Activated T-cell treated with anti-CD3 and anti-CD28 coated beads, Interleukin-2, amount 50 U/mL, for 48 hours (primary cell): Measurements from ENCODE around the gene DPH6.
"Not testable (repeated sequence)": the region's sequence is repeated elsewhere in the genome, so short reads cannot be mapped to it uniquely, and the experiment has no call there.

Experiments
- DNase-seq, 2 experiments: peaks; one replicate each; pipeline ENCODE4 v3.0.0-alpha.2; 2020

Gene DPH6

DNA sequence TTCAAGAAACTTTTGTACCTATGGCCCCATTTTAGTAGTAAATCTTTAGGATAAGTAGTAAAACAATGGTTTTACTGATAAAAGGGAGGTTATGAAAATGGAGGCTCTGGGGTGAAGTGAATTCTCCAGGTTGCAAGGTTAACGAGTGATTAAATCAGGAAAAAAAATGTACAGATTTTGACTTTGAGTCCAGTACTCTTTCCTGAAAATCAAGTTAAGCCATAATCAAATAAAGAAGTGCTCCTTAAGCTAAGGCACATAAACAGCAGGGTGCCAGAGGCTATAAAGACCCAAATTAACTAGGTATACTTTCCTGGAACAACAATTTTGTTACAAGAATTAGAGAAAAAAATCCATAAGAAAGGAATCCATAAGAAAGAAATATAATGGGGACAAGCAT lies 114.7 kb downstream of the DPH6 start:
- no peak for DNase-seq

DNA sequence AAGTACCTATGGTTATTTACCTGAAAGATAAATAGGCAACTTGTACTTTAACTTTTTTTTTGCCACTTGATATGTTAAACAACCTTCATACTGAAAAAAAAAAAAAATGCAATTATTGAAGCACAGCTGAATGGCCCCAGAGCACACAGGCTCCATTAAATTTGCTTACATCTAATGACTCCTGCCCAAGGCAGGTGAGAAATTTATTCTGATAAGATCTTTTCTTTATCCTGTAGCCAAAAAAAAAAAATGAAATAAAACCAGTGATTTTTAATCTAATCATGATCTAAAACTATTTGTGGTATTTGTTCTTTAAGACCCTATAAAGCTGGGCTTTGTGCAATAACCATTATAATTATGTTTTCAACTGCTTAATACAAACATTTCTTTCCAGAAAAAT lies 115.7 kb downstream of the DPH6 start:
- no peak for DNase-seq

DNA sequence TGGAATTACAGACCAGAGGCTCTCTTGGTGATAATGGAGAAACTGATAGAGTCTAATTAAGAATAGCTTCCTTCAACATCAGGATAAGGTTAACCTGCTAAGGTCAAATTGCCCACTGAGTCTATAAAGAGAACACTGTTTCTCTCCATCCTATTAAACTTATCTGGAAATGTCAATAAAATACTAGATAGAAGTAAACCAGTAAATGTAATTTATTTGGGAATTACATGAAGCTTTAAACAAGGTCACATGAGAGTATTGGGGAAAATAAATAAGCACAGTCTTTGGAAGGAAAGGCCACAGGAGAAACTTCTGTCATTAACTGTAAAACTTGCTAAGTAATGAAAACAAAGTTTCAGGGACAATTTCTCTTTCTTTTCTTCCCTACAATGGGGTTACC lies 118.5 kb downstream of the DPH6 start:
- DNase-seq, result no peak

DNA sequence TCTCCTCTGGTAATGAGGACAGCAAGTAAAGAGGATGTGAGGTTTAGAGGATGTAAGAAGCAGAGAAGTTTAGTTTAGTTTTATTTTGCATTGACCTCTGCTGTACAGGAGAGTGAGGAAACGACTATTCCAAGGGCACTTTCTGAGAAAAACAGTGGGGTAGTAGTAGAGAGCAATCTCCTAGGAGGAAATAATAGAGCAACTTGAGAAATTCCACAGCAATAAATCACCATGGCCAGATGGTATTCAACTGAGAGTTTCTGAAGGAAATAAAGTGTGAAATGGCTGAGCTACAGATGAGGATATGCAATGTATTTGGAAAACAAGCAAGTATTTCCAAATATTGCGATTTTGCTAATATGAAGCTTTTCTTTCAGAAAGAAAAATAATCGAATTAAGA lies 118.9 kb downstream of the DPH6 start:
- no peak for DNase-seq

DNA sequence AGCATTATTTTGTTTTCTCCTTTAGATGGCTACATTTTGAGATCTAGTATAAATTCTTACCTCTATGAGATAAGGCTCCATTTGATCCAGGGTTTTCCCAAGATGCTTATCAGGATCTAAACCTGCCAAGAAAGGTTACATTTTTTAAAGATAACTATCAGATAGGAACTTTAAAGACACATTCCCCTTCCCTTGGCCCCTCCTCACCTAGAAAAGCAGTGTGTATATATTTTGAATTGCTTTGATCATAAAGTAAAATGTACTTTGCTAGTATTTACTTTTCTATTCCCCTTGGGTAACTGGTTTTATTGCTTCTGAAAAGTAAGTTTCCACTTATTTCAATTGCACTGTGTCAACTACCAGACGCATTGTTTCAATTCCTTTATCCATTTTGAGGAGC lies 135.2 kb downstream of the DPH6 start:
- DNase-seq, result no peak

DNA sequence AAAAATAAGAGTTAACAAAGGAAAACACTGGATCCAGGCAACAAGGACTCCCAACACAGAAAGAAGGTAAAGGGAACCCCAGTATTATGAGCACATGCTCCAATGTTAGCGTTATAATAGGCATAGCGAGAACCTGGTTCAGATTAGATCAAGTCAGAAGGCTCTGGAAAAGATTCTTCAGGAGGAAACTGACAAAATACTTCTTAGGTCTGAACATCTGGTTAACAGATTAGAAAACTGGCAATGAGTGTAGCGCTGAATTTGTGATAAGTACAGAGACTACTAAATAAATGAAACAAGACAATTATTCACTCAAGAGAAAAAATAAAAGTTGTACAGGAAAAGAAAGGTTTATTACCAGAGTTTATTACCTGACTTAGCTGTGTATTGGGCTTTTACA lies 146.1 kb downstream of the DPH6 start:
- DNase-seq, result no peak

DNA sequence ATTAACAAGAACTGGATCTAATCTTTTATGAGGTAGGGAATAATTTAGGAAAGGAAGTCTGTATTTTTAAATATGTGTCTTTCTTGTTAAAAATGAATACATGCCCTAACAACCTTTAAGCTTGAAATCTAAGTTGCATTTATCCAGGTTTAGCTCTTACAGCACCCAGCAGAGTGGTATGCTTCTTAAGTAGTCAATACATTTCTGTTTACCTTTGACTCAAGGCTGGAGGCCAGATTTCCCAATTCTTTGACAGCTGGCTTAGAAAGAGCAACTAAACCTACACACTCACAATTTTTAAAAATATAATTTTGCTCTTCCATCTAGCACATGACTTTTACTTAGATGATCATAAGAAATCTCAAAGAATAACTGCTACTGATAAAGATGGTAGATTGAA lies 148.9 kb downstream of the DPH6 start:
- DNase-seq, result no peak

DNA sequence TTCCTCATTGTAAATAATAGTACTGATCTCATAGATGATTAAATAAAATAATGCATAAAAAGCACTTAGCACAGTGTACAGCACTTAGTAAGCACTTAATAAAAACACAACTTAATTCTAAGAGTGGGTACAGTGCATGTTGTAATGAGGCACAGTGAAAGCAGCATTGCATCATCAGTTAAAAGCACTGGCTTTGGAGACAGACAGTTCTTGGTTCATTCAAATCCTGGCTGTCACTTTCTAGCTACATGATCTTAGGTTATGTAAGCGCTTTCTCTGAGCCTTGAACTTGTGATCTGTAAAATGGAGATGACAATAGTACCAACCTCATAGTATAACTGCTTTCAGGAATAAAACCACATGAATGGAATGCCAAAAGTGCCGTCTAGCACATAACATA lies 151.5 kb downstream of the DPH6 start:
- DNase-seq, result no peak

DNA sequence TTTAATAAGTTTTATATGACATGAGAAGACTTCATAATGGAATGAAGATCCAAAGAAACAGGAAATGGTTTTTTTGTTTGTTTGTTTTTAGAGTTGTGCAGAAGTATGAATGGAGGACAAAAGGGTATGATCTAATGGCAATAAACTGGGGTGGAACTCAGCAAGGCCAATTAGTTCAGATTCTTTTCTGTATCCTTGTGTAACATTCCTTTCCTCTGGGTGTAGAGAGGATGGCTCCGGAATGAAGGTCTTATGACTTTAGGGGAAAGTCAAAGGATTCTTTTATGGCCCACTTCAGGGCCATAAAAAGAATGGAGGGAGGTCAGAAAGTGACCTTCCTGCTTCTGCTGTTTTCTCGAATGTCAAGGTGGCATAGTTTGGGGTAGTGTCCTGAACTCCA lies 152.6 kb downstream of the DPH6 start:
- DNase-seq, result no peak

DNA sequence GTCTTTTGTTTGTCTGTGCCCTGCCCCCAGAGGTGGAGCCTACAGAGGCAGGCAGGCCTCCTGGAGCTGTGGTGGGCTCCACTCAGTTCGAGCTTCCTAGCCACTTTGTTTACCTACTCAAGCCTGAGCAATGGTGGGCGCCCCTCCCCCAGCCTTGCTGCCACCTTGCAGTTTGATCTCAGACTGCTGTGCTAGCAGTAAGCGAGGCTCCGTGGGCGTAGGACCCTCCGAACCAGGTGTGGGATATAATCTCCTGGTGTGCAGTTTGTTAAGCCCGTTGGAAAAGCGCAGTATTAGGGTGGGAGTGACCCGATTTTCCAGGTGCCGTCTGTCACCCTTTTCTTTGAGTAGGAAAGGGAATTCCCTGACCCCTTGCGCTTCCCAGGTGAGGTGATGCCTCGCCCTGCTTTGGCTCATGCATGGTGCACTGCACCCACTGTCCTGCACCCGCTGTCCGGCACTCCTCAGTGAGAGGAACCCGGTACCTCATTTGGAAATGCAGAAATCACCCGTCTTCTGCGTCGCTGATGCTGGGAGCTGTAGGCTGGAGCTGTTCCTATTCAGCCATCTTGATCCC lies 154.5 kb downstream of the DPH6 start:
- not testable (repeated sequence) for DNase-seq

DNA sequence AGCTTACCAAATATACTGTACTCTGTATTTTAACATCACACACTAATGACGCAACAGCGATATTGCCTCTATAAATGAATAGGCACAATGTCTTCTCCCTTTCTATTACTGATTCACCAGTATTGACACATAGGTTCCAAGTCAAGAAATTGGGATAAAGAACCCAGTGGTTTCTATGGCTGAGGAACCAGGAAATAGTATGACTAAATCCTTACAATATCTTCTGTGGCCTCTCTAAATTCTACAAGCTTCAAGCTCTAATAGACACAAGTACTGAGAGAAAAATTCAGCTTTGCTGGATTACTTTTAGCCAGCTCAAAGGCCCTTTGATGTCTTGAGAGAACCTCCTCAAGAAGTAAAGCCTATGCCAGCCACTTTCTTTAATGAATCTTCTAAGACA lies 162.5 kb downstream of the DPH6 start:
- DNase-seq, result no peak

DNA sequence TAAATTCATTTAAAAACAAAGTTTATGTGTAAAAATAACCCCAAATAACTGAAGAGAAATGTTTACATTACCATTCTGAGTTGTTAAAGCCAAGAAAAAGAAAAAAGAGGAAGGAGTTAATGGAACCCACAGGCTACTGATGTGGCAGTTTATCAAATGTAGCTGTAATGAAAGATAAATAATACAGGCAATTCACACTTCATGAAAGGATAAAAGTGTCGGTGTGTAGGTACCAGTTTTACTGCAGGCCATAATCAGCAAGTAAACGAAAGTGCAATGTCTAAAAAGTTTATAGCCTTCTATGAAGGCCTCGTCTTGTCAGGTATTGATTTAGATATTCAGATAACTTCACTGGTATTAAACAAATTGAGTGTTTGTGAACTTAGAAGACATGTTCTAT lies 164.6 kb downstream of the DPH6 start:
- no peak for DNase-seq

DNA sequence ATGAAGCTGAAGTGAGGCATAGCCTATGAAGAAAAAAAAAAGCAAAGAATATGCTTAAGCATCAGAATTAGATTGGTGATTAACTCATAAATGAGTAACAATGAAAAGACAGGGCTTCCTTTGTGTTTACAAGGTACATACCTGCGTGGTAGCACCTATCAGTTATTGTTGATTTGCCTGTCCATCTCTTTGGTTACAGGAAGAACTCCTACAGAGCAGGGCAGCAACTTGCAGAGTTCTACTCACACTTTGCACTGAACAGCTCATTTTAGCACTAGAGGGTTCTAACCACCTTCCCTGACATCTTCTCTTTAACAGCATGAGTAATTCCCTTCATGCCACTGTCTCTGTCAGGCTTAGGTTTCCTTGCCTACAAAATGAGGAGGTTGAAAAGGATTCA lies 166.0 kb downstream of the DPH6 start:
- no peak for DNase-seq

DNA sequence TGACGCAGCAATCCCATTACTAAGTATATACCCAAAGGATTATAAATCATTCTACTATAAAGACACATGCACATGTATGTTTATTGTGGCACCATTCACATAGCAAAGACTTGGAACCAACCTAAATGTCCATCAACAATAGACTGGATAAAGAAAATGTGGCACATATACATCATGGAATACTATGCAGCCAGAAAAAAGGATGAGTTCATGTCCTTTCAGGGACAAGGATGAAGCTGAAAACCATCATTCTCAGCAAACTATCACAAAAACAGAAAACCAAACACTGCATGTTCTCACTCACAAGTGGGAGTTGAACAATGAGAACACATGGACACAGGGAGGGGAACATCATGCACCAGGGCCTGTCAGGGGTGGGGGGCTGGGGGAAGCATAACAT lies 167.5 kb downstream of the DPH6 start:
- not testable (repeated sequence) for DNase-seq

DNA sequence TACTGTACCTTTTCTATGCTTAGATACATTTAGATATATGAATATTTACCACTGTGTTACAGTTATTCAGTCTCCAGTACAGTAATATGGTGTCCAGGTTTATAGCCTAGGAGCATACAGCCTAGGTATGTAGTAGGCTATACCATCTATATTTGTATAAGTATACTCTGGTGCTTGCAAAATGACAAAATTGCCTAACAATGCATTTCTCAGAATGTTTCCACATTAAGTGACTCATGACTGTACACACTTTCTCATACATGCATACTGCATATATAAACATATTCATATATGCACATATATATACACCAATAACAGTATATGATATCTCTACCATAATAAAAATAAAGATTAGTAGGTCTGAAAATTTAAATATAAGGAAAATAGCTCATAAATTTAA lies 169.3 kb downstream of the DPH6 start:
- DNase-seq, result no peak

DNA sequence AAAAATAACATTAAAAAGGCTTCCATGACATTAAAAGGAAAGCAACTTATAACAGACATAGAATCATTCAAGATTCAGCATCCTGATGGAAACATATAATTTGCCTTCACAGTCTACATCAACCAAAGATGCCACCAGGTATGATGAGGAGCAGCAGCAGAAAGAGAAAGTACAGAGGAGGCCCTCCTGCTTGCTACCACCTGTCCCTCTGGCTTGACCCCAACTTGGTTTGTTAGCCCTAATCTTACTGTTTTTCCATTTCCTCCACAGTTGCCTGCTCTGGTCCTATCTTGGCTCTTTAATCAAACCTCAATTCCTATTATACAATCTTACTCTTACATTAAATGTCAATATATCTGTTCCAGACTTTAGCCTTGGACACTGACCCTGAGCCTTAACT lies 171.3 kb downstream of the DPH6 start:
- no peak for DNase-seq

DNA sequence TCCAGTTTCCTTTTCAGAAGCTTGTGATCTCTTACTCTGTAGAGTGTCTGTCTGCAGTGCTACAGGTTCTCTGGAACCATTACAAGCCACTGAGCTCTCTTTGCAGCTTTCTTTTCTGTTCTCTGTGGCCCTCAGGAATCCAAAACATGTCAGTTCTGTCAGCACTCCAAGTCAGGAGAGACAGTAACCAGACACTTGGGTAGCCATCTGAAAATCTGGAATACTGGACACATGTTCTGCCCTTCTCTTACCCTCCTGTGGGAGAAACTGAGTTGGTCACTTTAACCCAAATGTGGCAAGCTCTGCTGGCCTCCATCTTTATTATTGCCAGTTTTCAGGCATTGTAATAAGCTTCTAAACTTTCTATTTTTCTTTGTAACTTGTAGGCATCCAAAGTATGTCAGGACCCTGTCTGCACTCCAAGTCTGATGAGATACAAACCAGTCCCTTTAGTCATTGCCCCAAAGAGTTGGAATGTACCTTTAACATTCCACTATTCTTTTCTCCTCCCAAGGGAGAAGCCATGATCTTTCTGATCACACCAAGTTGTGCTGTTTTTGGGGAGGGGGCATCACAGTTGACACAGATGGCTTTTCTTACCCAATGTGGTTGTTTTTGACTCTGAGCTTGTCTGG lies 183.7 kb downstream of the DPH6 start:
- no peak for DNase-seq

DNA sequence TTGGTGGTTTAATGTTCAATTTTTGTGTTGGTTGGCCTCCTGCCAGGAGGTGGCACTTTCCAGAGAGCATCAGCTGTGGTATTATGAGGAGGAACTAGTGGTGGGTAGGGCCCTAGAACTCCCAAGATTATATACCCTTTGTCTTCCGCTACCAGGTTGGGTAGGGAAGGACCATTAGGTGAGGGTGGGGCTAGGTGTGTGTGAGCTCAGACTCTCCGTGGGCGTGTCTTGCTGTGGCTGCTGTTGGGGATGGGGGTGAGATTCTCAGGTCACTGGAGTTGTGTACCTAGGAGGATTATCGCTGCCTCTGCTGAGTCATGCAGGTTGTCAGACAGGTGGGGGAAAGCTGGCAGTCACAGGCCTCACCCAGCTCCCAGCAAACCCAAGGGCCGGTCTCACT lies 187.1 kb downstream of the DPH6 start:
- DNase-seq, result no peak

DNA sequence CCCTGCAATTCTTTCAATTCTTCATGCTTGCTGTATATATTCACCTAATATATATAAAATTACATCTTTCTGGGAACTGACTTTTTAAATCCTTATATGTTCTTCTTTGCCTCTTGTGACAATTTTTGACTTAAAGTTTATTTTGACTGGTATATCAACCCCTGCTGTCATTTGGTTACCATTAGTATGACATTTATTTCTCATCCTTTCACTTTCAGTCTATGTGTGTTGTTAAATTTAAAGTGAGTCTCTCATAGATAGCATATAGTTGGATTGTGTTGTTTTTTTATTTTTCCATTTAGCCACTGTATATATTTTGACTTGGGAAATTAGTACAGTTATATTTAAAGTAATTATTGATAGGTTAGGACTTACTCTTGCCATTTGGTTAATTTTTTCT lies 194.9 kb downstream of the DPH6 start:
- no peak for DNase-seq

DNA sequence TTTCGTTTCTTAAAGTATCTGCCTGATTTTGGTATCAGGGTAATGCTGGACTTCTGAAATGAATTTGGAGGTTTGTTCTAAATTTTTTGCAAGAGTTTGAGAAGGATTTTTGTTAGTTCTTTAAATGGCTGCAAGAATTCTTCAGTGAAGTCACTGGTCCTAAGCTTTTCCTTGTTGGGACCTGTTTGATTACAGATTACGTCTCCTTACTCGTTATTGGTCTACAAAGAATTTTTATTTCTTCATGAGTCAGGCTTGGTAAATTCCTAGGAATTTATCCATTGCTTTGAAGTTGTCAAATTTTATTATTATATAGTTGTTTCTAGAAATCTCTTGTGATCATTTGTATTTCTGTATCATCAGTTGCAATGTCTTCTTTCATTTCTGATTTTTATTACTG lies 196.0 kb downstream of the DPH6 start:
- no peak for DNase-seq

DNA sequence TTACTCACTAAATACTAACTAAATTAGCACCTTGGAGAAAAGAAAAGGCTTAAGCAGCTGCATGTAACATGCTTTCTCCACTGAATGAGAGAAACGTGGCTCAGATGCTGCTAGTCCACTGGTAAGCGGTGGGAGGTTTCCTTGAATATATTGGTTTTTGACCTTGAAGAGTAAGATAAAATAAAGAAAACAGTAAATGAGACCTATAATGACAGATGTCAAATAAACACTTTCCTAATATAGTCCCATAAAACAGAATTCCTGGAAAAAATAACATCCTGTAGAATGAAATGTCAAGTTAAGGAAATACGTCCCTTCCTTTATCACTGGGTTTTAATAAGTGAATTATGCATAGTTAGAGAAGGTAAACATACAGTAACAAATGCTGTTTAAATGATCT lies 215.0 kb downstream of the DPH6 start:
- DNase-seq, result no peak

DNA sequence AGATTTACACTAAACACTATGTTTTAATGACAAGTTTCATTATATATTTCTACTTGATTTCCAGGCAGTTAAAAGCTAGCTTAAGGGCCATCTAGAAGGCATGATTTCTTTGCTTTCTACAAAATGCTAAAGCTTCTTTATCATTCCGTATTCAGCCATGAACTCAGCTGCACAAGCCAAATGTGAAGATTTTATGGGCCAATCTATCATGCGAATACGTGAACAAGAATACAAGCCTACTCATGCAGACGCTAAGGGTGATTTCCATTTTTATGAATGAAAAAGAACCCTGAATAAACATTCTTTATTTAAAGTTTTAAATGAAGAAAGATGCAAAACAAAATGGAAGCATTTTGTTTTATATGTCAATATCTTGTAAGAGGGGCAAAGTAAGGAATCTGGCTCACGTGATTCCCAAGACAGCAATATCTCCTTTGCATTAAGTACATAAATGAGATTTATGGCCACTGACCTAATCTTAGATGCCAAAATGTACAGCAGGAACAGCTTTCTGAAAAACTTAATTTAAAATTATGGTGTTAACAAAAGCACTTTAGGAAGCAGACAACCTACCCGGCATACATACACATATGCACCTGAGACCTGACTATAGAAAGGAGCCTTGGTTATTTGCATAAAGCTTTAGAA lies 215.8 kb downstream of the DPH6 start:
- no peak for DNase-seq

DNA sequence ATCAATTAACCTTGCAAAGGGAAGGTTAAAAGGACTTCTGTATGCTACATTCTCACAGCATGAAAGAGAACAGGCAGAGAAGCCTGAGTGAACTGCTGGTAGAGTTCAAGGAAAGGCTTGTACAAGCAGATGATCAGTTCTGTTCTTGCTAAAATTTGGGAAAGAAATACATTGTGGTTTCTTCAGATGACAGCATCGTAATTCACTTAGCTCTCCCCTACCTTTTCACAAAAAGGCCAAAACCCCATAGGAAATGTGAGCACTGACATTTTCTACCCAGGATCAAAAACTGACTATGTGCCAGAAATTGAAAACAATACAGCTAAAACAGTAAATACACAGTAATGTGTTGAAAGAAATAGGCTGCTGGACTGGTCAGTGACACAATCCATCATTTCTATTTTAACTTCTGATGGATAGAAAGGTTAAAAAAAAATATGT lies 216.4 kb downstream of the DPH6 start:
- no peak for DNase-seq

DNA sequence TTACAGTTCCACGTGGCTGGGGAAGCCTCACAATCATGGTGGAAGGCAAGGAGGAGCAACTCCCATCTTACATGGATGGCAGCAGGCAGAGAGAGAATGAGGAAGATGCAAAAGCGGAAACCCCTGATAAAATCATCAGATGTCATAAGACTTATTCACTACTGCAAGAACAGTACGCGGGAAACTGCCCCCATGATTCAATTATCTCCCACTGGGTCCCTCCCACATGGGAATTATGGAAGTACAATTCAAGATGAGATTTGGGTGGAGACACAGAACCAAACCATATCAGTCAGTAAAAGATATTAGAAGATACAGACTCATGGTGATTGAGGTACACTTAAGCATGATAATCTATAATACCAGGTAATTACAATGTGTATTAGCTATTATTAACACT lies 217.1 kb downstream of the DPH6 start:
- DNase-seq, result not testable (repeated sequence)

DNA sequence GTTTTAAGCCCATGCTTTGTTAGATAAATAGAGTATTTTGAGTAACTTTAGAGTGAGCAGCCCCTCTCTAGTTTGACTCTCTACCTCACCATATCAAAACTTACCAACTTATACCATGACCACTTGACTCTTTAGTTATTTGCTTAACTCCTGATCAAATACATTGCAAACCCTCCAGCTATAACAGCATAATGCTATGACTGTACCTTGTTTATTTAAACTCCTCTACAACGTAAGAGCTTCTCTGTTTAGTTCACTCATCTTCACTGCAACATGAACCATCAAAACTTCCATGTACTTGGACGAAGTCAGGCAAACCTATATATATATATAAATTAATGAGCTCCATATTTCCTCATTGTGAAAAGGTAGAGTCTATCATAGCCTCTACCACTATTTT lies 218.2 kb downstream of the DPH6 start:
- DNase-seq, result no peak
